GM21515 (cell line): ENCODE data around the gene HELZ.
"Not testable (repeated sequence)": the region's sequence is repeated elsewhere in the genome, so short reads cannot be mapped to it uniquely, and the experiment has no call there.

ENCODE experiments used
- ATAC-seq: cut with Tn5 transposase; IDR thresholded peaks from one replicate; pipeline ENCODE4 v1.9.1; 2021; ENCODE audit not compliant: unreplicated experiment

The HELZ gene

DNA sequence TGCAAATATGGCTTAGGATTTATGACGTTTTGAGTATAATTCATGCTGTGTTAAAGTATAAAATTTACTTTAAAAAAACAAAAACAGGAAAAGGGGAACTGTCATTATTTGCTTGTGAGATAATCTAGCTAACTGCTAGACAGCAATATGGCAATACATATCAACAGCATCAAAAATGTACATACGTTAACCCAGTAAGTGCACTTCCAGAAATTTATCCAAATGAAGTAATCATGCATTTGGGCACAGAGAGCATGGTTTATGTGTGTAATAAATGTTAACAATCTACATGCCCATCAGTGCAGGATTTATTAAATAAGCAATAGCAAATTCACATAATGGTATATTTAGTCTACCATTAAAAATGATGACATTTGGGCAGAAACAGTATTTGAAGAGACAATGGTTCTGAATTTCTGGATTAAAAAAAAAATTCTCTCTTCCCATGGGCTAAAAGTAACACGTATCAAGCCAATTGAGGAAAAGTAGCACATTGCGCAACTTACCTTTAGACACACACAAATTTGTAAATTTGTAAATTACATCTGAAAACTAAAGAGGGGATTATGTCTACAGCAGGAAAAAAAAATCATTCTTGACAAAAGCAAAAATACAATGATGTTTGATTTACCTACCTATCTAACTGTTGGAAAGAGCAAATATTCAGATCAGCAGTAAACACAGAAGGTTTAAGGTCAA, 120.4 kb downstream of the HELZ start:
- ATAC-seq: no peak

DNA sequence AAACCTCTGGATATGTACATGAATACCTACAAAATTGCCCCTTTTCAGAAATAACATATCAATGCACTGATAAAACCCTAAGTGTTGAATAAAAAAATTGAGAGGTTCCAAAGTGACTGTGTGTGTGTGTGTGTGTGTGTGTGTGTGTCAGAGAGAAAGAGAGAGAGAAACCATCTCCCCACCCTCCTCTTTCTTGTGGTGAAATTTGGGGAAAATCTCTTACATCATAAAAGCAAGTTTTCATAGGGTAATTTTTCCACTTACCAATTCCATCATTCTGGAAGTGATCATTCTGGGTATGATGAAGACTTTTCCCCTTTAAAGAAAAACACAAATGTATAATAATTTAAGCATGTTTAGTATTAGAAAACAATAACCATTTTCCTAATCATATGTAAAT, 121.3 kb downstream of the HELZ start:
- no peak for ATAC-seq

DNA sequence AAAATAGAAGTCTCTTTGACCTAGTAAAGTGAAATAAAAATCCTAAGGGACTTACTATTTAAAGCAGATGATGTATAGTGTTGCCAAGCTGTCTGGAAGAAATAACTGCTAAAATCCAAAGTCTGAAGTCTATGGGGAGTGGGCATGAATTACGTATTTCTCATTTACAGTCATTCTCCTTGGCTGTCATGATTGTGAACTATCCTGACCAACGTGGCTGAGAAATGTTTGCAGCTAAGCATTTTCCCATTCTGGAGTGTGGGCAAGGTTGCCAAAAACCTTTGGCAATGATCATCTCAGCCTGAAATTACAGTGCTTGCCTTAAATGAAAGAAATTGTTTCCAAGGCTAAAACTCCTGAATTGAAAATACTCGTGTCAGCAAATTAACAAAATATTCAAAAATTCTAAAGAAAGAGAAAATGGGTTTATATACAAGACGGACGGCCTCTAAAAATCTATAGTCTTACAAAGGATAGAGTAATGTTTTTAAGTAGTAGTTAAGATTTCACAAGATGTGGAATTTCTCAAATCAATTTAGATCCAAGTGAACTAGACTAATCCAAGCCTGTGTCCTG, 123.6 kb downstream of the HELZ start:
- no peak for ATAC-seq

GRCh38 chr17:67119102-67119501, 125.9 kb downstream of the HELZ start:
- no peak for ATAC-seq

GRCh38 chr17:67116045-67116575, 128.9 kb downstream of the HELZ start:
- ATAC-seq: no peak

GRCh38 chr17:67115401-67115800, 129.6 kb downstream of the HELZ start:
- ATAC-seq: no peak

DNA sequence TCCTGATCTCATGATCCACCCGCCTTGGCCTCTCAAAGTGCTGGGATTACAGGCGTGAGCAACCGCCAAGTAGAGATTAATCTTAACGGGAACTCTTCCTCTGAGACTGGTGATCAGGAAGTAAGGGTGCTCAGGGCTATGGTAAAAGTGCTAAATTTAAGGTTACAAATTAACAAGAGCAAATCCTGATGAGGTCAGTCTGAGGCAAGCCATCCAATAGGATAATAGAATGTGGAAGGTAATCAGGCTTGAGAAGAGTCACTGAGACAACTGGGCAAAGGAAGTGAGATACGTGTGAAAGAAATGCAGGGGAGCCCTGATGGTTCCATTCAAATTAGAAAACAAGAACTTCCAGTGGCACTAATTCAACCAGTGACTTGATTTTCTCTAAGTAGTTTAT, 131.5 kb downstream of the HELZ start:
- no peak for ATAC-seq

- no peak for ATAC-seq
Measured at GRCh38 chr17:67111808-67112207, 133.2 kb downstream of the HELZ start.

GRCh38 chr17:67111327-67111726, 133.7 kb downstream of the HELZ start:
- no peak for ATAC-seq

- no peak for ATAC-seq
Measured at GRCh38 chr17:67110619-67111018, 134.4 kb downstream of the HELZ start.

DNA sequence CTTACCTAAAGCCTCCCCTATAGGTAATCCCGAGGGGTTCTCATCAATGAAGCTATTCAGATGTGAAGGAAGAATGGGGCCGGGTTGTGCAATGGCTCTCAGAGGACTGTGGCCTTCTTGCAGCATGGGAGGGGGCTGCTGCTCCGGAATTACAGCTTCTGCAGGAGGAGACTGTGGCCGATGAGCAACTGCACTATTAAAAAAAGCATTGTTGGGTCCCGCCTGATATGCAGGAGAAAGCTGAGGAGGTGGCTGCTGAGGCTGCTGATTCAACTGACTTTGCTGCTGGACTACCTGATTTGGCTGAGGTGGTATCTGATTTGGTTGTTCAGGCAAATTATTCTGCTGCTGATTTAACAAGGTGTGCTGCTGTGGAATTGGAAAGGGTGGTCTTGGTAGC, 135.9 kb downstream of the HELZ start:
- no peak for ATAC-seq

GRCh38 chr17:67107811-67108775, 136.9 kb downstream of the HELZ start:
- ATAC-seq: no peak

DNA sequence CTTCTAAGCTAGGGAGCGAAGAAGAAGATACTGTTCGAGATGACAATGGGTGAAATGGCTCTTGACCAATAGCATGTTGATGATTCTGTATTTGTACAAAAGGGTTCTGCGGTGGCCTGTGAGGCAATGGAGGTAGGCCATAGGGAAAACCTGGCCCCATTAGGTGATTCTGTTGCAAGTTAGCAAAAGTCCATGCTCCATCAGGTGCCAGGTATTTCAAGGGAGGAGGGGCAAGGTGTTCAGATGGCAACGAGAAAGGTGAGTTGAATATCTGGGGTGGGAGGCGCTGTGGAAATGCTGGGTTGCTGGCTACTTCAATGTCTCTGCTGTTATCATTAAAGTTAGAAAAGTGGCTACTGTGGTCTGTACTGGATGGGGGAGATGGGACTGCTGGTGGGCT, 137.8 kb downstream of the HELZ start:
- no peak for ATAC-seq

DNA sequence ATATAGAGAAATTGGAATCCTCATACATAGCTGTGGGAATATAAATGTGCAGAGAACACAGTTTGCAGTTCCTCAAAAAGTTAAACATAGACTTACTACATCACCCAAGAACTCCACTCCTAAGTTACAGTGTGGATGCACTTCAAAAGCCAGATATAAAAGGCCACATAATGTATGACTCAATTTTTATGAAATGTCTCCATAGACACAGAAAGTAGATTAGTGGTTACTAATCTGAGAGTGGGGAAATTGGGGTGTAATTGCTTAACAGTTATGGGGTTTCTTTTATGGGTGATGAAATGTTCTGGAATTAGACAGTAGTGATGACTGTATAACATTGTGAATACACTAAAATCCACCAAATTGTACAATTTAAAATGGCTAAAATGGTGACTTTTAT, 139.8 kb downstream of the HELZ start:
- no peak for ATAC-seq

DNA sequence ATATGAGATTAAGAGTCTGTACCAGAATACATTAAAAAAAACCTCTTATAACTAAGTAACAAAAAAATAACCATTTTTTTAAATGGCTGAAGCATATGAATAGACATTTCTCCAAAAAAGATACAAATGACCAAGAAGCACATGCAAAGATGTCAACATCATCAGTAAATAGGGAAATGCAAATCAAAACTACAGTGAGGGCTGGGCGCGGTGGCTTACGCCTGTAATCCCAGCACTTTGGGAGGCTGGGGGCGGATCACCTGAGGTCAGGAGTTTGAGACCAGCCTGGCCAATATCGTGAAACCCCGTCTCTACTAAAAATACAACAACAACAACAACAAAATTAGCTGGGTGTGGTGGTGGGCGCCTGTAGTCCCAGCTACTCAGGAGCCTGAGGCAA, 140.4 kb downstream of the HELZ start:
- not testable (repeated sequence) for ATAC-seq

DNA sequence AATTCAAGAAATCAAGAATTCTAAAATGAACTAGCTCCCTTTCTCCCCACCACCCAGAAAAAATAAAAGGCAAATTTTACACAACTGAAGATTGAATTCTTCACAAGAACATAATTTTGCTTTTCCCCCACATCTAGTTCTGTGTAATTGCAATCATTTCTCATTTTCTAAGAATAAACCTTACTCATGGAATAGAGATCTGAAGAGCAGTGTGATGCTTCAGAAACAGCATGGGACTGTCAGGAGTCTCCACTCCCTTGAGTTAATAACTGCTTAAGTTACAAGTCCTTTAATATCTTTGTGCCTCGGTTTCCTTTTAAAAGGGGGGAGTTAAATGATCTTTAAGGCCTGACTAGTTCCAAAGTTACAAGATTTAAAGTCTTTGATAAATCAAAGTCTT, 147.0 kb downstream of the HELZ start:
- no peak for ATAC-seq

DNA sequence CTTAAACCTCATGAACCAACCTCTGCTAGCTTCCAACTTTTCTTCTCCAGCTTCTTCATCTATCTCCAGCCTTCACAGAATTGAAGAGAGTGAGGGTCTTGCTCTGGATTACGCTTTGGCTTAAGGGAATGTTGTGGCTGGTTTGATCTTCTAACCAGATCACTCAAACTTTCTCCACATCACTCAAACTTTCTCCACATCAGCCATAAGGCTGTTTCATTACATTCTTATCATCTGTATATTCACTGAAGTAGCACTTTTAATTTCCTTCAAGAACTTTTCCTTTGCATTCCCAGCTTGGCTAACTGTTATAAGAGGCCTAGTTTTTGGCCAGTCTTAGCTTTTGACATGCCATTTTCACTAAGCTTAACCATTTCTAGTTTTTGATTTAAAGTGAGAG, 148.4 kb downstream of the HELZ start:
- no peak for ATAC-seq

GRCh38 chr17:67095803-67096202, 149.2 kb downstream of the HELZ start:
- no peak for ATAC-seq

DNA sequence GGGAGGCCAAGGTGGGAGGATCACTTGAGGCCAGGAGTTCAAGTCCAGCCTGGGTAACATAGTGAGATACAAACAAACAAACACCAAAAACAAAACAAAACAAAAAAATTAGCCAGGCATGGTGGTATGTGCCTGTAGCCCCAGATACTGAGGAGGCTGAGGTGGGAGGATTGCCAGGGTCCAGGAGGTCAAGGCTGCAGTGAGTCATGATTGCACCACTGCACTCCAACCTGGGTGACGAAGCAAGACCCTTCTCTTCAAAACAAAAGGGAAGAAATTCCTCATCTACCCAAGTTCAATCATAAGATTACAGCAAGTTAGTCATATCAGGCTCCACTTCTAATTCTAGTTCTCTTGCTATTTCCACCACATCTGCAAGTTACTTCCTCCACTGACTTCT, 149.7 kb downstream of the HELZ start:
- ATAC-seq: not testable (repeated sequence)

- no peak for ATAC-seq
Measured at GRCh38 chr17:67093348-67093747, 151.6 kb downstream of the HELZ start.

- not testable (repeated sequence) for ATAC-seq
Measured at GRCh38 chr17:67092710-67093109, 152.3 kb downstream of the HELZ start.

GRCh38 chr17:67092291-67092690, 152.7 kb downstream of the HELZ start:
- ATAC-seq: no peak
